ENCODE measurements around the gene KBTBD7. TPM values are rescaled to one million over a fixed set of nuclear protein-coding genes. Genes with fewer than 3 reads are reported as not detected.

Gene KBTBD7
- total and polyA plus RNA-seq, 2 experiments from 2014 or later: 12.2 to 19.1 TPM

DNA sequence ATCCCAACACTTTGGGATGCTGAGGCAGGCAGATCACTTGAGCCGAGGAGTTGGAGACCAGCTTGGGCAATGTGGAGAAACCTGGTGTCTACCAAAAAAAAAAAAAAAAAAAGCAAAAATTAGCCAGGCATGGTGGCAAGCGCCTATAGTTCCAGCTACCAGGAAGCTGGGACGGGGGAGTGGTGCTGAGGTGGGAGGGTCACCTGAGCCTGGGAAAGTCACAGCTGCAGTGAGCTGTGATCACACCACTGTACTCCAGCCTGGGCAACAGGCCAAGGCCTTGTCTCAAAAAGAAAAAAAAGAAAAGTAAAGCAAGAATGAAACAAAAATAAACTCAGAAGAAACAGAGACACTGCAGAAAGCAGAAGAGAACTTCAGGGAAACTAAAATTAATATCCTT lies 37.4 kb upstream of the KBTBD7 start:
- H3K4me3 ChIP-seq: no peak overlapping the region
- peaks cover 2% of the 10 kb centered on the region for H3K27me3 Mint-ChIP-seq (ENCODE audit: insufficient read depth, low read depth, poor library complexity)
- no peak overlapping the region for H3K4me2 ChIP-seq
- no peaks in the 10 kb centered on the region for H3K79me2 ChIP-seq (replicated peaks; ENCODE audit: insufficient read depth)
- no peak overlapping the region for H3K4me3 Mint-ChIP-seq
- no peaks in the 10 kb centered on the region for H4K20me1 ChIP-seq (replicated peaks; ENCODE audit: insufficient read depth)
- H3F3A ChIP-seq (replicated peaks; ENCODE audit: low read depth): no peaks in the 10 kb centered on the region
- H3K4me1 Mint-ChIP-seq: no peaks in the 10 kb centered on the region
- no peaks in the 10 kb centered on the region for H3K27me3 ChIP-seq (ENCODE audit: insufficient read depth)
- H3K9me2 ChIP-seq (ENCODE audit: insufficient read depth): no peaks in the 10 kb centered on the region
- no peaks in the 10 kb centered on the region for H3K9me3 Mint-ChIP-seq
- H3K36me3 ChIP-seq (ENCODE audit: insufficient read depth): no peaks in the 10 kb centered on the region
- no peaks in the 10 kb centered on the region for H3K36me3 Mint-ChIP-seq (ENCODE audit: low read depth)
- H3K4me1 ChIP-seq (ENCODE audit: insufficient read depth): no peaks in the 10 kb centered on the region
- ATAC-seq: peak; percentile 38; the same call in 1 of the 3 replicates
- H2AFZ ChIP-seq: no peak overlapping the region
- no peak for TF ChIP-seq EZH2phosphoT487 (IDR thresholded peaks at IDR 0.05; ENCODE audit: unreplicated experiment)
- TF ChIP-seq, protein P1, sequence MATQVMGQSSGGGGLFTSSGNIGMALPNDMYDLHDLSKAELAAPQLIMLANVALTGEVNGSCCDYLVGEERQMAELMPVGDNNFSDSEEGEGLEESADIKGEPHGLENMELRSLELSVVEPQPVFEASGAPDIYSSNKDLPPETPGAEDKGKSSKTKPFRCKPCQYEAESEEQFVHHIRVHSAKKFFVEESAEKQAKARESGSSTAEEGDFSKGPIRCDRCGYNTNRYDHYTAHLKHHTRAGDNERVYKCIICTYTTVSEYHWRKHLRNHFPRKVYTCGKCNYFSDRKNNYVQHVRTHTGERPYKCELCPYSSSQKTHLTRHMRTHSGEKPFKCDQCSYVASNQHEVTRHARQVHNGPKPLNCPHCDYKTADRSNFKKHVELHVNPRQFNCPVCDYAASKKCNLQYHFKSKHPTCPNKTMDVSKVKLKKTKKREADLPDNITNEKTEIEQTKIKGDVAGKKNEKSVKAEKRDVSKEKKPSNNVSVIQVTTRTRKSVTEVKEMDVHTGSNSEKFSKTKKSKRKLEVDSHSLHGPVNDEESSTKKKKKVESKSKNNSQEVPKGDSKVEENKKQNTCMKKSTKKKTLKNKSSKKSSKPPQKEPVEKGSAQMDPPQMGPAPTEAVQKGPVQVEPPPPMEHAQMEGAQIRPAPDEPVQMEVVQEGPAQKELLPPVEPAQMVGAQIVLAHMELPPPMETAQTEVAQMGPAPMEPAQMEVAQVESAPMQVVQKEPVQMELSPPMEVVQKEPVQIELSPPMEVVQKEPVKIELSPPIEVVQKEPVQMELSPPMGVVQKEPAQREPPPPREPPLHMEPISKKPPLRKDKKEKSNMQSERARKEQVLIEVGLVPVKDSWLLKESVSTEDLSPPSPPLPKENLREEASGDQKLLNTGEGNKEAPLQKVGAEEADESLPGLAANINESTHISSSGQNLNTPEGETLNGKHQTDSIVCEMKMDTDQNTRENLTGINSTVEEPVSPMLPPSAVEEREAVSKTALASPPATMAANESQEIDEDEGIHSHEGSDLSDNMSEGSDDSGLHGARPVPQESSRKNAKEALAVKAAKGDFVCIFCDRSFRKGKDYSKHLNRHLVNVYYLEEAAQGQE (IDR thresholded peaks at IDR 0.05; ENCODE audit: unreplicated experiment): no peak
- no peak for TF ChIP-seq CREB1 (CRISPR knock-in tag; IDR thresholded peaks at IDR 0.05; ENCODE audit: low read depth)
- TF ChIP-seq EZH2 (IDR thresholded peaks at IDR 0.05; ENCODE audit: low read depth, unreplicated experiment): no peak
- no peak for DNase-seq (ENCODE audit: low spot score)
- H3K27ac ChIP-seq (ENCODE audit: low read depth): no peak overlapping the region
- no peak overlapping the region; the same call in 1 of the 2 replicates for H3K27ac Mint-ChIP-seq

DNA sequence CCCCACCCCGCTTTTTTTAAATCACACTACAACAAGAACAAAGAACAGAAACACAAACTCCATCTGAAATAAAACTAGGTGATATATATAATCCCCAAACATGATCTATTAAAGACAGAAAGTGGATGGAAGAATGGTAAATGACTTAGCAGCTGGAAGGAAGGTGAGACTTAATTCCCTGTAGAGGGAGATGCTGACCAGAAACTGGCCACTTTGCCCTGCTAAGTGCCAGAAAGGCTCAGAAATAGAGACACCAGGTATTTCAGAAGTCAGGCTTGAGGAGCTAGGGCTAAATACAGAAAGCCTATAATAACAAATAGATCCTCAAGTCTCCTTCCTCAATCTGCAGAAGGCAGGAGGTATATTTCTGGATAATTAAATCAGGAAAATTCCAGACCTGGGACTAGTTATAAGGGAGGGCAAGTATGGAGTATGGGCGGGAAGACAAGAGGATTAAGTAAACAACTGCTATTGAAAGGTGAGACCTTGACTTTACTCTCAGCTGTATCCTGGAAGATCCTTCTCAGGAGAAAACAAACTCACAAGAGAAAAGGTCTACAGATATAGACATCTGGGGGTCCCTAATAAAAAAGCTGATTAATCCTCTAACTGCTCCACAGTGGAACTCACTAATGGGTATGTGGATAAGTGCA lies 36.8 kb upstream of the KBTBD7 start:
- H3K36me3 Mint-ChIP-seq (ENCODE audit: low read depth): no peaks in the 10 kb centered on the region
- H3K9me3 Mint-ChIP-seq: no peaks in the 10 kb centered on the region
- no peak overlapping the region; the same call in 1 of the 2 replicates for H3K27ac Mint-ChIP-seq

More for the DNA sequence above, 36.8 kb upstream of the KBTBD7 start:
- Histone ChIP-seq H3F3A (replicated peaks; ENCODE audit: low read depth) (no peaks in the 10 kb centered on the region), H2AFZ (no peak overlapping the region), H3K4me1 (ENCODE audit: insufficient read depth) (no peaks in the 10 kb centered on the region), H3K36me3 (ENCODE audit: insufficient read depth) (no peaks in the 10 kb centered on the region), H3K27me3 (ENCODE audit: insufficient read depth) (no peaks in the 10 kb centered on the region), H3K79me2 (replicated peaks; ENCODE audit: insufficient read depth) (no peaks in the 10 kb centered on the region), H4K20me1 (replicated peaks; ENCODE audit: insufficient read depth) (no peaks in the 10 kb centered on the region), H3K9me2 (ENCODE audit: insufficient read depth) (no peaks in the 10 kb centered on the region), H3K4me2 (no peak overlapping the region), H3K4me3 (no peak overlapping the region), H3K27ac (ENCODE audit: low read depth) (no peak overlapping the region)
- Mint-ChIP-seq H3K4me1 (no peaks in the 10 kb centered on the region), H3K4me3 (no peak overlapping the region), H3K27me3 (ENCODE audit: insufficient read depth, low read depth, poor library complexity) (peaks cover 2% of the 10 kb centered on the region)
- TF ChIP-seq CREB1 (CRISPR knock-in tag; IDR thresholded peaks at IDR 0.05; ENCODE audit: low read depth) (no peak), NANOG (IDR thresholded peaks at IDR 0.05; ENCODE audit: borderline replicate concordance) (no peak)
- TF ChIP-seq, protein P1 (IDR thresholded peaks at IDR 0.05; ENCODE audit: unreplicated experiment): no peak
- TF ChIP-seq, protein P2, sequence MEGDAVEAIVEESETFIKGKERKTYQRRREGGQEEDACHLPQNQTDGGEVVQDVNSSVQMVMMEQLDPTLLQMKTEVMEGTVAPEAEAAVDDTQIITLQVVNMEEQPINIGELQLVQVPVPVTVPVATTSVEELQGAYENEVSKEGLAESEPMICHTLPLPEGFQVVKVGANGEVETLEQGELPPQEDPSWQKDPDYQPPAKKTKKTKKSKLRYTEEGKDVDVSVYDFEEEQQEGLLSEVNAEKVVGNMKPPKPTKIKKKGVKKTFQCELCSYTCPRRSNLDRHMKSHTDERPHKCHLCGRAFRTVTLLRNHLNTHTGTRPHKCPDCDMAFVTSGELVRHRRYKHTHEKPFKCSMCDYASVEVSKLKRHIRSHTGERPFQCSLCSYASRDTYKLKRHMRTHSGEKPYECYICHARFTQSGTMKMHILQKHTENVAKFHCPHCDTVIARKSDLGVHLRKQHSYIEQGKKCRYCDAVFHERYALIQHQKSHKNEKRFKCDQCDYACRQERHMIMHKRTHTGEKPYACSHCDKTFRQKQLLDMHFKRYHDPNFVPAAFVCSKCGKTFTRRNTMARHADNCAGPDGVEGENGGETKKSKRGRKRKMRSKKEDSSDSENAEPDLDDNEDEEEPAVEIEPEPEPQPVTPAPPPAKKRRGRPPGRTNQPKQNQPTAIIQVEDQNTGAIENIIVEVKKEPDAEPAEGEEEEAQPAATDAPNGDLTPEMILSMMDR (conservative IDR thresholded peaks at IDR 0.05; ENCODE audit: low read depth in 2 of 2): peak in 1 of 2 experiments; percentile 30; a peak in 2 of 4 replicates
- ATAC-seq (no peak), DNase-seq (ENCODE audit: low spot score) (no peak)
